Amniotic epithelial cell (primary cell): Measurements from ENCODE around the gene FIS1.
"Not testable (repeated sequence)": the region's sequence is repeated elsewhere in the genome, so short reads cannot be mapped to it uniquely, and the experiment has no call there.

Experiments
- DNase-seq: peaks from one replicate; pipeline ENCODE4 v3.0.0-alpha.2; 2010; ENCODE audit warnings: low read depth

FIS1 gene

GRCh38 chr7:101244375-101245146 is at the start of gene FIS1:
FIS1 (minus strand) TSS chr7:101245081; CDS start chr7:101245004, 77 bp downstream.
- DNase-seq: peak; percentile 85

- no peak for DNase-seq
These were observed 49.4 kb upstream of the FIS1 start for GRCh38 chr7:101294039-101294831.

- not testable (repeated sequence) for DNase-seq
These were observed 48.5 kb upstream of the FIS1 start for GRCh38 chr7:101293069-101294021.

- DNase-seq: not testable (repeated sequence)
These were observed 47.7 kb upstream of the FIS1 start for GRCh38 chr7:101292566-101292965.

GRCh38 chr7:101290186-101291037 is 45.5 kb upstream of the FIS1 start:
- peak; percentile 13 for DNase-seq

- not testable (repeated sequence) for DNase-seq
These were observed 44.8 kb upstream of the FIS1 start for GRCh38 chr7:101289687-101290086.

GRCh38 chr7:101288439-101288838 is 43.6 kb upstream of the FIS1 start:
- DNase-seq: no peak

- no peak for DNase-seq
These were observed 42.2 kb upstream of the FIS1 start for GRCh38 chr7:101287032-101287431.

- not testable (repeated sequence) for DNase-seq
These were observed 41.0 kb upstream of the FIS1 start for GRCh38 chr7:101285880-101286279.

- no peak for DNase-seq
These were observed 40.3 kb upstream of the FIS1 start for GRCh38 chr7:101285171-101285570.

- DNase-seq: not testable (repeated sequence)
These were observed 36.0 kb upstream of the FIS1 start for GRCh38 chr7:101280912-101281311.

GRCh38 chr7:101278461-101279292 is 33.8 kb upstream of the FIS1 start:
- no peak for DNase-seq

GRCh38 chr7:101277155-101277554 is 32.3 kb upstream of the FIS1 start:
- no peak for DNase-seq

GRCh38 chr7:101273206-101273605 is 28.3 kb upstream of the FIS1 start:
- DNase-seq: no peak

GRCh38 chr7:101271021-101271420 is 26.1 kb upstream of the FIS1 start:
- DNase-seq: no peak

- DNase-seq: no peak
These were observed 24.8 kb upstream of the FIS1 start for GRCh38 chr7:101269664-101270063.

GRCh38 chr7:101265622-101266516 is 21.0 kb upstream of the FIS1 start:
- DNase-seq: peak; percentile 29

GRCh38 chr7:101264102-101264706 is 19.3 kb upstream of the FIS1 start:
- peak; percentile 86 for DNase-seq
